C4-2B (cell line): ENCODE data around the gene TRIM54.
"Not testable (repeated sequence)": the region's sequence is repeated elsewhere in the genome, so short reads cannot be mapped to it uniquely, and the experiment has no call there.

ENCODE experiments used
- H3K27ac ChIP-seq: fragments of 450-650 bp; 2 replicates; pipeline ENCODE4 v1.5.1; 2017
- CTCF ChIP-seq: fragments of 450-650 bp; conservative IDR thresholded peaks from 2 replicates; pipeline ENCODE4 v1.5.1; 2017; ENCODE audit warnings: mild to moderate bottlenecking
- ZFX ChIP-seq: fragments of 450-650 bp; IDR thresholded peaks from 2 replicates; pipeline ENCODE4 v1.6.1; 2017

Gene TRIM54

GRCh38 chr2:27316655-27317412, 34.6 kb downstream of the TRIM54 start:
- no peak for TF ChIP-seq ZFX
- TF ChIP-seq CTCF: no peak
- no peak overlapping the region for H3K27ac ChIP-seq

GRCh38 chr2:27319839-27320238, 37.6 kb downstream of the TRIM54 start:
- not testable (repeated sequence) for H3K27ac ChIP-seq

- peak; percentile 67 for TF ChIP-seq CTCF
- TF ChIP-seq ZFX: no peak
- peak overlapping the region; percentile 60 for H3K27ac ChIP-seq
Observed at GRCh38 chr2:27320958-27321543, 38.8 kb downstream of the TRIM54 start.

- H3K27ac ChIP-seq: peak overlapping the region; percentile 95
- no peak for TF ChIP-seq CTCF
Observed at GRCh38 chr2:27322301-27322765, 40.1 kb downstream of the TRIM54 start.

- peak; percentile 69; the same call in 1 of the 2 replicates for TF ChIP-seq ZFX
- no peak for TF ChIP-seq CTCF
- peak within 1 kb of the TSS; percentile 95 for H3K27ac ChIP-seq
Observed at GRCh38 chr2:27322766-27323595, 40.8 kb downstream of the TRIM54 start, which contains the start of gene MPV17. Gene MPV17 (minus strand): TSS chr2:27323097. CDS start chr2:27322517, 580 bp downstream.

GRCh38 chr2:27323596-27324285, 41.5 kb downstream of the TRIM54 start:
- H3K27ac ChIP-seq: peak overlapping the region; percentile 95

More at GRCh38 chr2:27323596-27324285, 41.5 kb downstream of the TRIM54 start:
- TF ChIP-seq CTCF (no peak), ZFX (no peak)
